Aorta (tissue), 5 donors: ENCODE data around the gene ITSN2. TPM values are rescaled to one million over a fixed set of nuclear protein-coding genes. Genes with fewer than 3 reads are reported as not detected.

Experiments used
- ATAC-seq: fragments of 200-7000 bp; cut with Tn5 transposase; one replicate; pipeline ENCODE4 v1.9.1; 2022; ENCODE audit warnings: moderate library complexity; ENCODE audit not compliant: low FRiP score
- DNase-seq, 2 donors: peaks; one replicate each; pipeline ENCODE4 v3.0.0-alpha.2; 2020
- H3K27ac ChIP-seq, 2 donors: one replicate each; pipeline ENCODE4 v1.5.1; 2013; ENCODE audit warnings: low read length in 2 of 2, mild to moderate bottlenecking in 2 of 2, moderate library complexity in 2 of 2, control low read depth in 1 of 2, inconsistent platforms in 1 of 2, low read depth in 1 of 2
- H3K27me3 ChIP-seq, 2 donors: one replicate each; pipeline ENCODE4 v1.6.1; 2013; ENCODE audit warnings: control low read depth in 1 of 2, low read length in 1 of 2, mild to moderate bottlenecking in 1 of 2, moderate library complexity in 1 of 2; ENCODE audit not compliant: insufficient read depth in 2 of 2, control insufficient read depth in 1 of 2
- H3K36me3 ChIP-seq, 2 donors: one replicate each; pipeline ENCODE4 v1.6.1; 2013; ENCODE audit warnings: control low read depth in 1 of 2, low read length in 1 of 2, mild to moderate bottlenecking in 1 of 2; ENCODE audit not compliant: insufficient read depth in 2 of 2, control insufficient read depth in 1 of 2
- H3K4me1 ChIP-seq, 2 donors: one replicate each; pipeline ENCODE4 v1.6.1; 2013; ENCODE audit warnings: low read length in 2 of 2, control low read depth in 1 of 2, mild to moderate bottlenecking in 1 of 2, moderate library complexity in 1 of 2; ENCODE audit not compliant: insufficient read depth in 2 of 2, control insufficient read depth in 1 of 2
- H3K4me3 ChIP-seq, 2 donors: one replicate each; pipeline ENCODE4 v1.5.1; 2013; ENCODE audit warnings: low read length in 2 of 2, control low read depth in 1 of 2, mild to moderate bottlenecking in 1 of 2
- H3K9me3 ChIP-seq: one replicate; pipeline ENCODE4 v1.6.1; 2013; ENCODE audit warnings: mild to moderate bottlenecking, low read length; ENCODE audit not compliant: control insufficient read depth
- WGBS, 2 donors: extraction: QIAGEN DNeasy Blood & Tissue Kit; methylation state at CpG; one replicate each; pipeline ENCODE4 v1.1.7; 2013; 5-methylcytosine and 5-hydroxymethylcytosine counted together
- intact Hi-C, 2 donors: fragments of 100-400 bp; cut with DNase I; formaldehyde crosslinking; loops; one replicate each; pipeline versions ENCODE4 v1.14.2 to v1.15.0; 2022
- polyA plus RNA-seq, 2 donors: library from polyadenylated mRNA; stranded (reverse); fragments of 200-250 nt; gene quantifications; one replicate each; pipeline ENCODE4 v1.2.3, GENCODE V29; 2013
- total RNA-seq, 2 donors: library from RNA; stranded (reverse); fragmentation: NEBNext Ultra II Directional; extraction: Animal tissue kit (Norgen Biotek cat#: 25700); gene quantifications; one replicate each; pipeline ENCODE4 v1.2.1, GENCODE V29; 2021
- donor health status: healthy with polysubstance abuse.
- donor health status: Bipolar disorder and iron deficiency.
- donor health status: DM: no; HTN: no; CAD: no.
- donor health status: DM: no; HTN: no; CAD: no.
- donor health status: DM: yes; HTN: yes; CAD: no.

ITSN2 gene
- total and polyA plus RNA-seq, 4 donors: 20.5 to 87.0 (median 43.9) TPM

DNA sequence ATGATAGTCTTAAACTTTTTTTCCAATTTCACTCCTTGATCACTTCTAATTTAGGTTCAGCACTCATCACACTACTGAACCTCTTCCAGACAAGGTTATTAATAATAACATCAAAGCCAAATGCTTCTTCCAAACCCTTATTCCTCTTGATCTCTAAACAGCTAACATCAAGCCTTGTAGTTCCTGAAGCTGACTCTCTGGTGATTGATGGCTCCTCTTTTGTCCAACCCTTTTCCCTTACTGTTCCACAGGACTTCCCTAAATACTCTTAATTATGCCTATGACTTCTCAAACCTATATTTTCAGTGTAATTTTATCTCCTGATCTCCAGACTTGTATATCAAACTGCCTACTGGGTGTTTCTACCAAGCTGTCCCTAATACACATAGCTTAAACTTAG, 101.6 kb downstream of the ITSN2 start:
- H3K36me3 ChIP-seq: no peaks in the 10 kb centered on the region
- ATAC-seq: no peak
- no peak overlapping the region for H3K4me3 ChIP-seq
- no peaks in the 10 kb centered on the region for H3K27me3 ChIP-seq
- no peaks in the 10 kb centered on the region for H3K4me1 ChIP-seq
- intact Hi-C loops: no loop called here
- DNase-seq: no peak
- no peaks in the 10 kb centered on the region for H3K9me3 ChIP-seq
- no peak overlapping the region for H3K27ac ChIP-seq

DNA sequence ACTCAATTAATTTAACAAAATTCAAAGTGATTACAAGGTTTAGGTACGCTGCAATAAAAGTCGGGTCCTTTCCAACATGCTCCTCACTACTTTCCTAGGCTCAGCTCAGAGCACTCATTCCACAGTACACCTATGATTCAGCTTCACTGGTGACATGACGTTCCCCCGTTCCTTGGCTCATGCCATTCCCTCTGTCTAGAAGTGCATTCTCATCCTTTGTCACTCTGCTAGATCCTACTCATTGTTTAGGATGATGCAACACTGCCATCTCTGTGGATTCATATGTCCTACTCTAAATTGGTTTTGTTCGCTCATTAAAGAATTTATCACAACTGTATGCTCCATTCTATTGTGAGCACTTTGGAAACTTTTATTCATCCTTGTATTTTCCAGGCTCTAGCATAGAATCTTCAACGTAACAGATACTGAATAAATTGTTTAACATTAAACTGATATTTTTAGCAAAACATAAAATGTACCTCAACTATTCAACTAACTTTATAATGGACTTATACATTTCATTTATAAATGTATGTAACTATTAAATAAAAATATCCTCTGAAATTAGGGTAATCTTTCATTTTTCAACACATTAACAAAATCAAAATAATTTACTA, 106.9 kb downstream of the ITSN2 start:
- no peak overlapping the region for H3K27ac ChIP-seq
- WGBS, 2 donors: 92% methylated on average over 6 of the region's 6 CpGs
- intact Hi-C loops: no loop called here
- ATAC-seq (no peak), DNase-seq (no peak)
- H3K36me3 ChIP-seq: peaks cover 0 to 2% of the 10 kb centered on the region in 2 donors
- H3K9me3 ChIP-seq: no peaks in the 10 kb centered on the region
- H3K4me1 ChIP-seq: no peaks in the 10 kb centered on the region
- no peaks in the 10 kb centered on the region for H3K27me3 ChIP-seq
- H3K4me3 ChIP-seq: no peak overlapping the region

GRCh38 chr2:24247592-24247991, 112.7 kb downstream of the ITSN2 start:
- no peak for DNase-seq
- no peaks in the 10 kb centered on the region for H3K27me3 ChIP-seq
- intact Hi-C loops: loop anchor here in 1 of 2 donors (10.0 kb wide), 1 partner anchor 137 kb away; no protein-coding TSS in a partner anchor
- 84 to 85% methylated on average over 3 of the region's 3 CpGs for WGBS, 2 donors
- peaks cover 0 to 9% of the 10 kb centered on the region in 2 donors for H3K36me3 ChIP-seq
- H3K9me3 ChIP-seq: no peaks in the 10 kb centered on the region
- H3K4me1 ChIP-seq: no peaks in the 10 kb centered on the region
- no peak for ATAC-seq
- no peak overlapping the region for H3K27ac ChIP-seq
- no peak overlapping the region for H3K4me3 ChIP-seq

DNA sequence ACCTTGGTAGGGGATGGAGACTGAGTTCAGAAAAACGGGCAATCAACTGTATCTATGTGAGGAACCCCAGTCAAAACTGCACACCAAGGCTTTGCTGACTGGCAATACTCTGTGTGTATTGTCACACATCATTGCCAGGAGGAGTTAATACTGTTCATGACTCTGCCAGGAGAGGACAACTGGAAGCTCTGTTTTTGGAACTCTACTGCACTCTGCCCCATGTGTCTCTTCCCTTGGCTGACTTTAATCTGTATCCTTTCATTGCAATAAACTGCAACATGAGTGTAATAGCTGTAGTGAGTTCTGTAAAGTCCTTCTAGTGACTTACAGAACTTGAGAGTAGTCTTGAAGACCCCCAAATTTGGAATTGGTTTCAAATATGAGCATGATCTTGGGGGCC, 113.2 kb downstream of the ITSN2 start:
- ATAC-seq: no peak
- peaks cover 0 to 9% of the 10 kb centered on the region in 2 donors for H3K36me3 ChIP-seq
- WGBS, 2 donors: 94 to 100% methylated on average over 1 of the region's 1 CpG
- H3K4me3 ChIP-seq: no peak overlapping the region
- H3K27ac ChIP-seq: no peak overlapping the region
- H3K9me3 ChIP-seq: no peaks in the 10 kb centered on the region
- H3K4me1 ChIP-seq: no peaks in the 10 kb centered on the region
- intact Hi-C loops: loop anchor here in 1 of 2 donors (10.0 kb wide), 1 partner anchor 138 kb away; no protein-coding TSS in a partner anchor
- DNase-seq: no peak
- no peaks in the 10 kb centered on the region for H3K27me3 ChIP-seq

- DNase-seq: no peak
- Histone ChIP-seq H3K27me3 (no peaks in the 10 kb centered on the region), H3K27ac (no peak overlapping the region), H3K36me3 (peaks cover 0 to 9% of the 10 kb centered on the region in 2 donors), H3K4me3 (no peak overlapping the region), H3K4me1 (peaks cover 0 to 1% of the 10 kb centered on the region in 2 donors), H3K9me3 (no peaks in the 10 kb centered on the region)
- intact Hi-C loops: loop anchor here in 1 of 2 donors (10.0 kb wide), 1 partner anchor 139 kb away; no protein-coding TSS in a partner anchor
- WGBS, 2 donors: 87 to 90% methylated on average over 4 of the region's 4 CpGs
- no peak for ATAC-seq
These were observed 114.2 kb downstream of the ITSN2 start for GRCh38 chr2:24245986-24246776.

DNA sequence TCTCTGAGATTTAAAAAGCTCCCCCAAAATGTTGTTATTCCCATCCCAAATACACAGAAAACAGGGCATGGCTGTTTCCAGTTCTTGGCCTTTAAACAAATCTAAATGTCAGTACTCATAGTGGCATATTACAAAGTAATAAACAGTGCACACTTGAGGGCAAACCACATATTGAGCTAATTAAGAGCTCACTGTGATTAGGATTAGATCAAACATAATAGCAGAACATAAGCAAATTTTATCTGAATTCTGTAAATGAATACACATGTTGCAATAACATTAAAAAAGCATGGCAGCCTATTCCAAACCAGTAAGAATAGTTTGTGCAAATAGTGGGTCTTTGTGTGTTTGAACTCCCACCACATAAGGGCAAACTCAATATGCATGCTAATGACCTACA, 118.8 kb downstream of the ITSN2 start:
- intact Hi-C loops: loop anchor here in 1 of 2 donors (10.0 kb wide), 1 partner anchor 143 kb away; no protein-coding TSS in a partner anchor
- H3K9me3 ChIP-seq: no peaks in the 10 kb centered on the region

DNA sequence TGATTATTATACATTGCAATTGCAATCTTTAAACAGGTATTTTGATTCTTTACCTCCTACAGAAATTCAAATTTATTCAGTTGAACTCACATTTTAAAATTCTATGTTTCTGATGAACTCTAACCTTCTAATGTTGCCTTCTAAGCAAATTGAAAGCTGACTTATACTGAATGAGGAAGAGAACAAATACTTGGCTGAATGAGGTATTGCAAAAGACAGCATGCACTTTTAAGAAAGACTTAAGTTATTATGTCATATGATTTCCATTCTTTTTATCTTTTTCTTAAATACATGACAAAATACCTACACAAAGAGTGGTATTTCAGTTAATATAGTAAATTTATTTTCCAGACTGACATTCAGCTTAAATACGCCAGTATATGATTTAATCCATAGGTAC, 120.8 kb downstream of the ITSN2 start:
- no peak for ATAC-seq
- Histone ChIP-seq H3K4me1 (peaks cover 0 to 1% of the 10 kb centered on the region in 2 donors), H3K9me3 (no peaks in the 10 kb centered on the region), H3K27ac (no peak overlapping the region), H3K27me3 (no peaks in the 10 kb centered on the region), H3K36me3 (peaks cover 0 to 2% of the 10 kb centered on the region in 2 donors), H3K4me3 (no peak overlapping the region)
- intact Hi-C loops: no loop called here
- 97 to 98% methylated on average over 1 of the region's 1 CpG for WGBS, 2 donors
- DNase-seq: no peak

More for the DNA sequence above, 118.8 kb downstream of the ITSN2 start:
- peaks cover 2% of the 10 kb centered on the region in 2 donors for H3K36me3 ChIP-seq
- no peak overlapping the region for H3K4me3 ChIP-seq
- H3K27me3 ChIP-seq: no peaks in the 10 kb centered on the region
- no peak for ATAC-seq
- no peak overlapping the region for H3K27ac ChIP-seq
- no peak for DNase-seq
- peaks cover 0 to 1% of the 10 kb centered on the region in 2 donors for H3K4me1 ChIP-seq

- WGBS, 2 donors: 83 to 94% methylated on average over 2 of the region's 2 CpGs
- H3K36me3 ChIP-seq: peaks cover 2% of the 10 kb centered on the region in 2 donors
- H3K27ac ChIP-seq: no peak overlapping the region
- H3K9me3 ChIP-seq: no peaks in the 10 kb centered on the region
- peaks cover 0 to 1% of the 10 kb centered on the region in 2 donors for H3K4me1 ChIP-seq
- DNase-seq: no peak
- intact Hi-C loops: no loop called here
- no peak for ATAC-seq
- H3K27me3 ChIP-seq: no peaks in the 10 kb centered on the region
- no peak overlapping the region for H3K4me3 ChIP-seq
These were observed 122.2 kb downstream of the ITSN2 start for GRCh38 chr2:24238158-24238557.

DNA sequence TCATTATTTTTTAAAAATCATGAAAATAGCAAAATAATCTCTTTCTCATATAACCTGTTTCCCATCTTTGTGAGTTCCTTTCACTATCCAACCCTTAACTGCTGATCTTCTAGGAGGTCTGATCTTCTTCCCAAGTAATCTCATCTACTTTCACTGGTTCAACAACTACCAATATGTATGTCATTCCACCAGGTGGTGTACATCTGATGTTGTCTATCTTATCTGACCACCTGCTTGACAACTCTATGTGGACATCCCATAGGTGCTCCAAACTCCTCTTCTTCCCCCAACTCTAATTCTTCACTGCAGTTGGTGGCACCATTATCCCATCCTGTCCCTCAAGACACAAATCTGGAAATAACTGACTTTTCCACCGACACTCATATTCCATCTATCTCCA, 123.0 kb downstream of the ITSN2 start:
- H3K4me1 ChIP-seq: peaks cover 0 to 1% of the 10 kb centered on the region in 2 donors
- ATAC-seq (no peak), DNase-seq (no peak)
- no peaks in the 10 kb centered on the region for H3K27me3 ChIP-seq
- intact Hi-C loops: no loop called here
- H3K4me3 ChIP-seq: no peak overlapping the region
- H3K9me3 ChIP-seq: no peaks in the 10 kb centered on the region
- no peak overlapping the region for H3K27ac ChIP-seq
- WGBS, 2 donors: 94 to 97% methylated on average over 1 of the region's 1 CpG
- H3K36me3 ChIP-seq: peaks cover 2% of the 10 kb centered on the region in 2 donors
